HK-2 (cell line): ENCODE data around the gene ACO1.
"Not testable (repeated sequence)": the region's sequence is repeated elsewhere in the genome, so short reads cannot be mapped to it uniquely, and the experiment has no call there.

Experiments
- DNase-seq: peaks from one replicate; pipeline ENCODE4 v3.0.0-alpha.2; 2018; ENCODE audit not compliant: unreplicated experiment

ACO1 gene

GRCh38 chr9:32384364-32385151, at the start of gene ACO1:
ACO1 (plus strand) TSS chr9:32384643; CDS start chr9:32405507, 20,864 bp downstream.
- DNase-seq, result peak; percentile 80

- DNase-seq, result no peak
Measured at GRCh38 chr9:32334916-32335895, 49.2 kb upstream of the ACO1 start.

GRCh38 chr9:32339424-32339823, 45.0 kb upstream of the ACO1 start:
- DNase-seq, result no peak

GRCh38 chr9:32340361-32340760, 44.1 kb upstream of the ACO1 start:
- no peak for DNase-seq

GRCh38 chr9:32344551-32345182, 39.8 kb upstream of the ACO1 start:
- no peak for DNase-seq

GRCh38 chr9:32345243-32345642, 39.2 kb upstream of the ACO1 start:
- DNase-seq, result no peak

GRCh38 chr9:32347571-32347970, 36.9 kb upstream of the ACO1 start:
- DNase-seq, result no peak

- no peak for DNase-seq
Measured at GRCh38 chr9:32348106-32348695, 36.2 kb upstream of the ACO1 start.

- DNase-seq, result no peak
Measured at GRCh38 chr9:32349013-32349412, 35.4 kb upstream of the ACO1 start.

- DNase-seq, result no peak
Measured at GRCh38 chr9:32350682-32351081, 33.8 kb upstream of the ACO1 start.

- DNase-seq, result peak; percentile 1
Measured at GRCh38 chr9:32351845-32352244, 32.6 kb upstream of the ACO1 start.

GRCh38 chr9:32353476-32353875, 31.0 kb upstream of the ACO1 start:
- DNase-seq, result not testable (repeated sequence)

GRCh38 chr9:32359452-32359851, 25.0 kb upstream of the ACO1 start:
- no peak for DNase-seq

GRCh38 chr9:32360983-32361673, 23.3 kb upstream of the ACO1 start:
- no peak for DNase-seq

- DNase-seq, result no peak
Measured at GRCh38 chr9:32371279-32371678, 13.2 kb upstream of the ACO1 start.

GRCh38 chr9:32371679-32372078, 12.8 kb upstream of the ACO1 start:
- no peak for DNase-seq

- DNase-seq, result no peak
Measured at GRCh38 chr9:32376285-32376684, 8.2 kb upstream of the ACO1 start.

- DNase-seq, result peak; percentile 8
Measured at GRCh38 chr9:32378496-32378895, 5.9 kb upstream of the ACO1 start.

GRCh38 chr9:32378993-32379729, 5.3 kb upstream of the ACO1 start:
- DNase-seq, result no peak

- DNase-seq, result no peak
Measured at GRCh38 chr9:32380944-32381343, 3.5 kb upstream of the ACO1 start.
